GM12891 (cell line): Measurements from ENCODE around the gene HPSE.
"Not testable (repeated sequence)": the region's sequence is repeated elsewhere in the genome, so short reads cannot be mapped to it uniquely, and the experiment has no call there.

ENCODE experiments used
- DNase-seq: peaks from one replicate; pipeline ENCODE4 v3.0.0; 2011; ENCODE audit warnings: low spot score; ENCODE audit not compliant: insufficient read length
- FAIRE-seq: peaks from 2 replicates; lab custom pipeline; 2011; peaks lifted over from hg19 to GRCh38; lab: Jason Lieb, UNC
- PAX5 ChIP-seq: IDR thresholded peaks from 2 replicates; pipeline ENCODE4 v1.6.1; 2011; ENCODE audit warnings: low read length, moderate library complexity, mild to moderate bottlenecking; ENCODE audit not compliant: insufficient read depth, severe bottlenecking
- POLR2A ChIP-seq: IDR thresholded peaks from 2 replicates; pipeline ENCODE4 v1.6.1; 2011; ENCODE audit warnings: low read depth, low read length, control low read depth
- POLR2AphosphoS5 ChIP-seq: IDR thresholded peaks from 2 replicates; pipeline ENCODE4 v1.6.1; 2011; ENCODE audit warnings: low read depth, low read length, control low read depth
- POU2F2 ChIP-seq: IDR thresholded peaks from 2 replicates; pipeline ENCODE4 v1.6.1; 2011; ENCODE audit warnings: low read depth, mild to moderate bottlenecking, control low read depth, low read length, moderate library complexity
- SPI1 ChIP-seq: IDR thresholded peaks from 2 replicates; pipeline ENCODE4 v1.6.1; 2011; ENCODE audit warnings: low read depth, low read length, control low read depth
- TAF1 ChIP-seq: IDR thresholded peaks from 2 replicates; pipeline ENCODE4 v1.6.1; 2011; ENCODE audit warnings: low read depth, low read length, control low read depth

HPSE gene

DNA sequence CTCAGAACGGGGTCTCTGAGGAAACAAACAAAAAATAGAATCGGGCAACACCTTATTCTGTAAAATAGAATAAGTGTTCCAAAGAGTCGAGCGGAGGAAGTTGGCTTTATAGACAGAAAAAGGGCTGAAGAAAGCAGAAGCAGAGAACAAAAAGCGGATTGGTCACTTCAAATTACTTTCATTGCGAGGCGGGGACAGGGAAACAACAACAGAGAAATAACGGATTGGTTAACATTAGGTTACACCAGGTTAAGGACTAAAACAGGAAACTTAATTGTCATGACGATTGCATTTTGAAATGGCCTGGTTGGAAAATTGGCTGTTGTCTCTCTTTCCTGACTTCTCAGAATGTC is 49.6 kb downstream of the HPSE start:
- TF ChIP-seq POLR2AphosphoS5 (no peak), POLR2A (no peak), TAF1 (no peak), POU2F2 (no peak), PAX5 (no peak), SPI1 (no peak)
- FAIRE-seq (peak; percentile 62), DNase-seq (no peak)

DNA sequence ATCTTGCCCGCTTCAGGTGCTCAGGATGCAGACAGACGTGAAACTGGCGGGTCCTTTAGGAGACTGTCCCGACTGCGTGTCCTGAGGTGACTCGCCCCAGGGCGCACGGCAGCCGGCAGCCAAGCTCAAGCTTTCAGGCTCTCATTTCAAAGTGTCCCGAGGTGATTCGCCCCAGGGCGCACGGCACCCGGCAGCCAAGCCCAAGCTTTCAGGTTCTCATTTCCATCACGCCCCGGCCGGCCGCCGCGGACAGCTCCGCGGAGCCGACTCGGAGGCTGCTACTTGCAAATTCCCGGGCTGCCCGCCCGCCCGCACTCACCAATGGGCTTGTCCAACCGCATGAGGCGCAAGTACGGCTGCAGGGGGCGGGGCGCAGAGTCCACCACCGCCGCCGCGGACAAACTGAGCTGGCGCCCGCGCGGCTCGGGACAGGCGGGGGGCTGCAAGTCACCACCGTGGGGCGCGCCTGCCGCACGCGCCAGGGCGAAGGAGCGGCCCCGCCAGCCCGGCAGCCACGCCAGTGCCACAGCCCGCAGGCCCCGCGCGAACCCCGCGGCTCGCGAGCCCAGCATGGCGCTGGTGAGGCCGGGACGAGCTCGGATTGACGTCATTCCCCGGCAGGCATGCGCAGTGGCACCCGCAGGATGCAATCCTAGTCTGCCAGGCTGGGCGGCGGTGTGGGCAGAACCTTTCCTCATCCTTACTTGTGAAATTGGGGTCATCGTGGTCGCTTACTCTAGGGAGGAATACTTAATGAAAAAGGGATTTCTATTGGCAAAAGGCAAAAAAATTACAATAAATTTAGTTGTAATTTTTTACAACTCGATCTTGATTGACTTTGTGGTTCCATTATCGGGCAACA is 50.2 kb downstream of the HPSE start, which contains the start of gene COQ2:
Gene COQ2 (minus strand): TSS at position 606 of the 862 bp plus-strand sequence. CDS start 34 bp downstream, at position 572.
- DNase-seq (peak; percentile 76), FAIRE-seq (peak; percentile 99)
- TF ChIP-seq POLR2AphosphoS5, result peak; percentile 64
- 0 out of 2 replicates have a peak, but pooled peaks have one; percentile 27 for TF ChIP-seq POU2F2
- no peak for TF ChIP-seq PAX5
- TF ChIP-seq POLR2A, result peak; percentile 85
- TF ChIP-seq SPI1, result no peak
- TF ChIP-seq TAF1, result peak; percentile 56

DNA sequence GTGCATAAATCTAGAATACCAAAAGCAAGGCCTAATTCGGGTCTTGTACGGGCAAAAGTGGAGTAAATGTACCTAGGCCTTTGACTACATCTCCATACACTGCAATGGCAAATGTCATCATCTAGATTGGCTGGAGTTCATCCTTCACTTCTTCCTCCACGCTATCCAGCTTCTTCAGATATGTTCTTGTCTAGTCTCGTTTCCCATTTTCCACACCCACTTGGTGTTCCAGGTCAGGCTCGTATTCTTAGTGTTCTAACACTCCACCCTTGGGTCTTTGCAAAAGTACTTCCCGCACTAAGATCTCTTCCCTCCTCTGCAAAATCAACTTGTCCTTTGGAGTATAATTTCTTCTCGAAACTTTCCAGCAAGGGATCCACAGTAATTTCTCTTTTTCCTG is 51.5 kb downstream of the HPSE start:
- FAIRE-seq, result no peak

DNA sequence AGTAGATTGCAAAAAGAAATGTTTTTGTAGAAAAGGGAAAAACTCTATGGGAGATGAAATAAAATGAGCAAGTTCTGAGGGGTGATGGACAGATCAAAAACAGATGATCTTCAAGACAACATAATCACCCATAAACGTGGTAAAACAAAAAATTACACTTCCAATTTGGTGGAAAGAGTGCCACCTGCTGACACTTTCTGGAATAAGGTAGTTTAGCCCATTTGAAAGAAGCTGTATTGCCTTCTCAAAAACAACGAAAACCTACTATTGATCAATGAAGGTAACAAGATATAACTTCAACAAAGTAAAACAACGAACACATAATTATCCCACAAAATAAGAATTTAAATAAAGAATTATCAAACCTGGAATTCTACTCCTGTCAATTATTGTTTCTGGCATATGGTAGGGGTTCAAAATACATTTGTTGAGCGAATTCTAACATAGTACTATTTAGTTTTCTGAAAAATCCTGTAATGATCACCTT is 52.6 kb downstream of the HPSE start:
- DNase-seq (no peak), FAIRE-seq (peak; percentile 82)
- TF ChIP-seq TAF1 (no peak), PAX5 (no peak), POU2F2 (no peak), SPI1 (no peak), POLR2AphosphoS5 (no peak), POLR2A (no peak)

More for the DNA sequence above, 51.5 kb downstream of the HPSE start:
- DNase-seq, result no peak
- no peak for TF ChIP-seq PAX5
- TF ChIP-seq POLR2A, result no peak
- TF ChIP-seq TAF1, result no peak
- TF ChIP-seq POLR2AphosphoS5, result no peak
- TF ChIP-seq SPI1, result no peak

DNA sequence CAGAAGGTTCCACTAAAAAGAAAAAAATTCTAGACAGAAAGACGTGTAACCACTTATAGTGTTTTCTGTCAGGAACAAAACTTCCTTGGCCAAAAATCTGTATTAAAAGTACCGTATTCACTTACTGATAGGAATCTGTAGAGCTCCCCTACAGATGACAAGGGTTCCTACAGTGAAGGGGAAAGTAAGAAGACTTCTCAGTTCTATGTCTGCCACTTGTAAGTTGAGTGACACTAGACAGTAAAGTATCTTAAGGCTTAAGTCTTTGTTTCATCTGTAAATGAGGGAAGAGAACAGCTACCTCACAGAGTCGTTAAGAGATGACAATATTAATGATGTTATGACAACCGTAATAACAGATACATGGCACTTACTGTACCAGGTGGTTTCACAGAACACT is 53.3 kb downstream of the HPSE start:
- DNase-seq (no peak), FAIRE-seq (peak; percentile 67)
- TF ChIP-seq POLR2A, result no peak

DNA sequence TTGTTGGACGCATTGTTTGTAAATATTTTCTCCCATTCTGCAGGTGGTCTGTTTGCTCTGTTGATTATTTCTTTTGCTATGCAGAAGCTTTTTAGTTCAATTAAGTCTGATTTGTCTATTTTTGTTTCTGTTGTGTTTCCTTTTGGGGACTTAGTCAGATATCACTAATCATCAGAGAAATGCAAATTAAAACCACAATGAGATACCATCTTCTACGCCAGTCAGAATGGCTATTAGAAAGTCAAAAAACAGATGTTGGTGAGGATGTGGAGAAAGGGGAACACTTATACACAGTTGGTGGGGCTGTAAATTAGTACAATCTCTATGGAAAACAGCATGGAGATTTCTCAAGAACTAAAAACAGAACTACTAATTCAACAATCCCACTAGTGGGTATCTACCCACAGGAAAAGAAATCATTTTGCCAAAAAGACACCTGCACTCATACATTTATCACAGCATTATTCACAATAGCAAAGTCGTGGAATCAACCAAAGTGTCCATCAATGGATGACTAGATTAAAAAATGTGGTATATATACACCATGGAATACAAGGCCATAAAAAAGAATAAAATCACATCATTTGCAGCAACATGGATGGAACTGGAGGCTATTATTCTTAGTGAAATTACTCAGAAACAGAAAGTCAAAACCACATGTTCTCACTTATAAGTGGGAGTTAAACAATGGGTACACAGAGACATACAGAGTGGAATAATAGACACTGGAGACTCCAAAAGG is 58.2 kb downstream of the HPSE start:
- TF ChIP-seq POLR2A (no peak), SPI1 (peak; percentile 62), POU2F2 (peak; percentile 83)
- FAIRE-seq (peak; percentile 84), DNase-seq (no peak)

DNA sequence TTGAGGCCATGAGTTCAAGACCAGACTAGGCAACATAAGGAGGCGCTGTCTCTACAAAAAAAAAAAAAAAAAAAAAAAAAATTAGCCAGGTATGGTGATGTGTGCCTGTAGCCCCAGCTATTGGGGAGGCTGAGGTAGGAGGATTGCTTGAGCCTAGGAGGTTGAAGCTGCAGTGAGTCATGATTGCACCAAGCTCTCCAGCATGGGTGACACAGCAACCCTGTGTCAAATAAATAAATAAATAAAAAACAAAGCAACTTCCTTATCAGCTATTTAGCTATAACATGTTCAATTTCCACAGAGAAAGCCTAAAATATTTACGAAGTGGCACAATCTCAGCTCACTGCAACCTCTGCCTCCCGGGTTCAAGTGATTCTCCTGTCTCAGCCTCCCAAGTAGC is 60.7 kb downstream of the HPSE start:
- not testable (repeated sequence) for DNase-seq, FAIRE-seq

DNA sequence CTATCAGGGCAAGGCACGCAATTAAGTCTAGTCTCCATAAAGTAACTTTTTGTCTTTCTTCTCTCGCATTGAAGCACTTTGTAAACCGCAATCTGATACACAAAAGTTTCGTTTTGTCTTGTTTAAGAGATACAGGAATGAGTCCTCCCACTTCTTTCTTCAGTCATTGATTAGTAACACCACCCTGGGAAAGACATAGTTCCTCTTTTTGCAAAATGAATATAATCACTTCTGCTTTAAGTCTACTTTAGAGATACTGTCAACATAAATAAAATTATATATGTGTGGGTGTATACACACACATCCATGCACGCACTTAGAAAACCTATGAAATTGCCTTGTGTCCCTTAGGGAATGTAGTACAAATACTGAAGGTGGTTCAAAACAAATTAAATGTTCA is 61.7 kb downstream of the HPSE start:
- DNase-seq, result no peak
- peak; percentile 97 for FAIRE-seq
- TF ChIP-seq POLR2AphosphoS5 (no peak), SPI1 (peak; percentile 87)

DNA sequence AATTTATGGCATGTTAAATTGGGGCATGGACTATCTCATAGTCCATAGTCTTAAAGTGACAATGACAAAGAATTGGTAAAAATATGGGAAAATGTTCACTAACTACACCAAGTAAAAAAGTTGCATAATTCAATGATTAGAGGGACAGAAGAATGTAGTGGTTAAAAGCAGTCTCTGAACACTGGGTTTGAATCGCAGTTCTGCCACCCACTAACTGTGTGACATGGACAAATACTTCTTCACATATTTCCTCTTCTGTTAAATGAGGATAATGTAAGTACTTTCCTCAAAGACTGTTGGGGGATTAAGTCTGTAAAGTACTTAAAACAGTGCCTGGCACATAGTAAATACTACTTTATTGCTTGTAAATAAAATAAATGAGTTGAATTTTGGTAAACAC is 65.4 kb downstream of the HPSE start:
- no peak for DNase-seq
- FAIRE-seq, result no peak
- TF ChIP-seq POLR2AphosphoS5, result no peak
- no peak for TF ChIP-seq POU2F2
- no peak for TF ChIP-seq PAX5
- no peak for TF ChIP-seq POLR2A
- TF ChIP-seq SPI1, result no peak
- TF ChIP-seq TAF1, result no peak

DNA sequence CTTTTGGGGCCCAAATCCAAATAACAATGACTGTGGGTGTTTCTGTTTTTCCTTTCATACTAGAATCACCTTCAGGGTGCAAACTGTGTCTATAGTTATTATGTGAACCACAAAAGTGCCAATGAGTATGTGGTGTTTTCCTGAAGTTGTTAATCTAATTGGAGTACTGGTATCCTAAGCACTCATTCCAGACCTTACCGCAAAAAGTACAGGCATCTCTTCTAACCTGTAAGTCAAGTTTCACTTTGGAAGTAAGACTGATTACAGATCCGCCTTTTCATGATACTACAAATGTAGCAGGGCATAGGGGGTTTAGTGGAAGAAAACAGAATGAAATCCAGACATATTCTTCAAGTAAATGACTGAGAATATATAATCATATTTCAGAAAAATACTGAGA is 66.2 kb downstream of the HPSE start:
- DNase-seq (no peak), FAIRE-seq (peak; percentile 16)
- no peak for TF ChIP-seq POLR2A
- no peak for TF ChIP-seq POLR2AphosphoS5
- TF ChIP-seq POU2F2, result no peak
- no peak for TF ChIP-seq TAF1
- no peak for TF ChIP-seq SPI1
- TF ChIP-seq PAX5, result no peak
